Astrocyte (in vitro differentiated cells and primary cell): ENCODE data around the gene TUBB.

Source experiments
- CTCF ChIP-seq: IDR thresholded peaks from 2 replicates; pipeline ENCODE4 v1.5.1; 2011; ENCODE audit warnings: low read depth, mild to moderate bottlenecking, inconsistent platforms, low read length, moderate library complexity; ENCODE audit not compliant: insufficient read depth
- EZH2 ChIP-seq: IDR thresholded peaks from 2 replicates; pipeline ENCODE4 v1.6.1; 2012; ENCODE audit warnings: mild to moderate bottlenecking, low read length, inconsistent platforms; ENCODE audit not compliant: insufficient read depth

- no peak for TF ChIP-seq CTCF
- no peak for TF ChIP-seq EZH2
Observed at GRCh38 chr6:30742316-30743098, 22.4 kb downstream of the TUBB start, which contains the start of gene FLOT1.
